Measurements from ENCODE around the gene CAMTA1.

The CAMTA1 gene

DNA sequence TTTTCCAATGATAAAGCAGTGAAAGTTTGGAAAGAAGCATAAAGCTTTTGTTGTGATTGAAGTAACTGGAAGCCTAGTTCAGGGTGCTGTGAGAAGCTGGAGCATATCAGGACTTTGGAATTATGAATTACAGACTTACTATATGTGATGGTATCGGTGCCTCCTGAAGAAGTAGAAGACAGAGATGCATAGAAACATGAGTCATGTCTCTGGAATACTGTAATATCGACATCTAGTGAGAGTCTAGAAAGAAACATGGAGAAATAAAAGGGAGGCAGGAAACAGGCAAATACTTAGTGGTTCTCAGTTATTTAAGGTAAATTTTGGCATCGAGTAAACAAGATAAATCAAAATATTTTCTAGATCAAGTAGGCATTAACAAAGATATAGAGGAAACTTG, 103.0 kb downstream of the CAMTA1 start:
- no peaks in the 10 kb centered on the region for H3K9me3 Mint-ChIP-seq
- no peak overlapping the region for H3K27ac Mint-ChIP-seq
- no peak for ATAC-seq
- no peak overlapping the region for H3K4me3 Mint-ChIP-seq
- peaks cover 5% of the 10 kb centered on the region for H3K36me3 Mint-ChIP-seq
- H3K4me1 Mint-ChIP-seq = peaks cover 11% of the 10 kb centered on the region
- H3K27me3 Mint-ChIP-seq = no peaks in the 10 kb centered on the region

DNA sequence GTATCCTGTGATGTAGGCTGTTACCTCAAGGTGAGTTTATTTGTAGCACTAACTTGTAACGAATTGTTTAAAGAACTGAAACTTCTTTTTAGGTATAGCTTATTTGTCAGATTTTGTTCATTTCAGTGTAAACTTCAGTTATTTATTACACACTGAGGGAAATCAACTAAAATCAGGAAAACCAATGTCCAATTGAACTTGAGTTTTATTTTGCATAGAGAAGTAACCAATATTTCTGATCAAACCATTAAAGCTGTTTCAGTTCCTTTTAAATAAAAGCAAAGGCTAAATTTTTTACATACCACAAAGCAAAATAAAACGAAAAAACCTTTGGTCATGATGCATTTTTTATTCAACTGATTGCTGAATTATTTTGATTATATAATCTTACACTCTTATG, 103.6 kb downstream of the CAMTA1 start:
- peaks cover 11% of the 10 kb centered on the region for H3K4me1 Mint-ChIP-seq
- H3K9me3 Mint-ChIP-seq = no peaks in the 10 kb centered on the region
- no peaks in the 10 kb centered on the region for H3K27me3 Mint-ChIP-seq
- H3K36me3 Mint-ChIP-seq = peaks cover 5% of the 10 kb centered on the region
- H3K27ac Mint-ChIP-seq = no peak overlapping the region
- H3K4me3 Mint-ChIP-seq = no peak overlapping the region
- no peak for ATAC-seq

DNA sequence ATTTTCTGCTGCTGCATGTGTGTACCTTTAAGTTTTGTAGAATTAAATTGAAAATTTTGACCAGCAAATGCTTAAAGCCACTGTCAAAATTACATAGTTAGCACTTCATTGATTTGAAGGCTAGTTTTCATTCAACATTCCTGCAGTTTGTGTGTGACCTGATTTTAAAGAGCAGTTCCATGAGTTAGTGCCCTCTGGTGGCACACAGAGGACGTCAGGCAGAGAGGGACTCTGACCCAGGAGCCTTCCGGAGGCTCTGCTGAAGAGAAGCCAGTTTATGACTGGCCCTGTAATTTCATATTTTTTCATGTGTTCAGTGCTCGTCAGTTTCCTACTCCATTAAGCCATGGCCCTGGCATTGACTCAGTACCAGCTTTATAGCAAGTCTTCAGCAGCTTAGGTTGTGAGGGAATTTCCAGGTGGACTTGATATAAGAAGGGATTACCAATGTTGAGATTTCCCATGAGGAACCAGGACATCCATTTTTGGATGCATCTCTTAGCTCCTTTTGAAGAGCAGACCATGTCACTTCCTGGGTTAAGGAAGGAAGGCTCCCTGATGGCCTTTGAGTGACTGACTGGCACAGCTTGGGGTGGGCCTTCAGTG, 104.7 kb downstream of the CAMTA1 start:
- Mint-ChIP-seq H3K27me3 (no peaks in the 10 kb centered on the region), H3K4me3 (no peak overlapping the region), H3K27ac (no peak overlapping the region), H3K4me1 (peaks cover 7% of the 10 kb centered on the region), H3K9me3 (no peaks in the 10 kb centered on the region), H3K36me3 (peaks cover 5% of the 10 kb centered on the region)
- peak; percentile 62 for ATAC-seq

DNA sequence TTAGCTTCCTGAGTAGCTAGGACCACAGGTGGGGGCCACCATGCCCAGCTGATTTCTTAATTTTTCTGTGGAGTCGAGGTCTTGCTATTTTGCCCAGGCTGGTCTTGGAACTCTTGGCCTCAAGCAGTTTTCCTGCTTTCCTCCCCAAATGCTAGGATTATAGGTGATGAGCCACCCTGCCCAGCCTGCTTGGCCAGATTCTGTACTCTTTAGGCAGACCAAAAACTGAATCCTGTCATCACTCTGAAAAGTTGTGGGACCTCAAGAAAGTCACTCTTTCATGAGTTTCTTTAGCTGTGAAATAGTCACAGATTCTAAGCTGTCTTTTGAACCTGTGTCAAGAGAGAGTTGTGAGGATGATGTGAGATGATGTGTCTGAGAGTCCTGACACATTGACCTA, 105.4 kb downstream of the CAMTA1 start:
- H3K9me3 Mint-ChIP-seq = no peaks in the 10 kb centered on the region
- H3K27ac Mint-ChIP-seq = no peak overlapping the region
- H3K36me3 Mint-ChIP-seq = peaks cover 5% of the 10 kb centered on the region
- H3K4me1 Mint-ChIP-seq = peaks cover 7% of the 10 kb centered on the region
- H3K4me3 Mint-ChIP-seq = no peak overlapping the region
- no peak for ATAC-seq
- H3K27me3 Mint-ChIP-seq = no peaks in the 10 kb centered on the region

DNA sequence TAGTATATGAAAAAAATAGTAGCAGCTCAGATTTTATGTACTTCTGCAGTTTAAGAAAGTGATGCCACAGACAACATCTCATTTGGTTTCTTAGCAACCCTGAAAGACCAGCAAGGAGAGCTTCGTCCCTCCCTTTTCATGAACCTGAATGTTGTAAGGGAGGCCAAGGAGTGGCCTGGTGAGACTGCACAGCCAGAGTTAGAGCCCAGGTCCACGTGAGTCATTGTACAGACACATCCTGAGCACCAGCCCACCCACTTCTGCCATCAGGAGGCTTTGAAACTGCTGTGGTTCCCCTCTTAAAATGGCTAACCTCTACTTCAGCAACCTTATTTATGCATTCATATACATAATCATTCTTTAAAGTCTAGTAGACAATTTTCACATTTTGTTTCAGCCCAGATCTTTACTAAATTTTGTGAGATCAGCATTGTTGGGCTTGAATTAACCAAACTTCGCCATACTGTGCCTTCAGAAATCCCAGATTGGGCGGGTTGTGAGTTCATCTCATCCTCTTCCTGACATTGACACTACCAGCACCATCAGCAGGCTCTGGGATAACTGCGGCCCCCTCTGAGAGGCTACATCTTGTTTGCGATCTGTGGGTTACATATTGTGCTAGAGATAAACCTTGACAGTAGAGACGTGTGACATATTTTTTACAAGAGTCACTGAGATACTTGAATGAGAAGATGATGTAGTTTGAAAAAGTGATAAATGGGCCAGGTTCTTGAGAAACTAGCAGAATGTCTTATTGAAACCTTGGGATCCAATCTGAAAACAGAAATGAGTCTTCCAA, 106.7 kb downstream of the CAMTA1 start:
- Mint-ChIP-seq H3K27me3 (no peaks in the 10 kb centered on the region), H3K4me3 (no peak overlapping the region), H3K4me1 (peaks cover 7% of the 10 kb centered on the region), H3K36me3 (peaks cover 5% of the 10 kb centered on the region), H3K9me3 (no peaks in the 10 kb centered on the region), H3K27ac (no peak overlapping the region)
- ATAC-seq = no peak

DNA sequence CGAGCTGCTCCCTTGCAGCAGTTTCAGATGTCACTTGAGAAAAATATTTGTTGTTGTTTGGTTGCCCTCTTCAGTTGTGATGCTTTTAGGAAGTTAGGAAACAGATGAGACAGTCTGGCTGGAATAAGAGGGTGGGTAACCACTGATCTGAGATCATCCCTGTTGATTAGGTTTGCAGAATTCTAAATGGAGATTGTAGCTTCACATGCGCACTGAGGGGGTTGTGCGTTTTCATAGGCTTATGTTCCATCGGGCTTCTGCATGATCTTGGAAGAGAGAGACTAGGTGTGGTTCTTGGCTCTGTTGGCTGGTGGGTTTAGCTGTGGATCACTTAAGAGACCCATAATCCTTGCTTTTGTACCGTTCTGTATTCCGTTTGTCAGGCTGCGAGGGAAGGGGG, 108.1 kb downstream of the CAMTA1 start:
- no peak for ATAC-seq
- Mint-ChIP-seq H3K27me3 (no peaks in the 10 kb centered on the region), H3K4me1 (peaks cover 3% of the 10 kb centered on the region), H3K27ac (no peak overlapping the region), H3K9me3 (no peaks in the 10 kb centered on the region), H3K36me3 (peaks cover 5% of the 10 kb centered on the region), H3K4me3 (no peak overlapping the region)

DNA sequence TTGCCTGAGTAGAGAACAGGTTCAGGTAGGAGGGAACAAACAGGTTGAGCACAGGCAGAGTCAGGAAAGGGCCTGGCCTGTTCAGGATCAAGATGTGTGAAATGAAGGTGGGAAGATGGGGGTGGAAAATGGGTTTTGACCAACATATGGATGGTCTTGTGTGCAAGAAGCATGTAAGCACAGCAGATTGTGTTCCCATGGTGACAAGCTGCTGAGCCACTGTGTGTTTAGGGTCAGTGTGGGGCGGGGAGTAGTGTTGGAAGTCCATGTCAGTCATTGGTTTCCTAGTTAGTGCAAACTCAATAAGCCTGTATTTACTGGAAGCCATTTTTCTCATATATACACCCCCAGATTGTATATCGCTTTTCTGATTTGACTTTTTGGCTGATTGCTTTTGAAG, 111.9 kb downstream of the CAMTA1 start:
- no peak overlapping the region for H3K4me3 Mint-ChIP-seq
- H3K27ac Mint-ChIP-seq = no peak overlapping the region
- H3K36me3 Mint-ChIP-seq = peaks cover 5% of the 10 kb centered on the region
- H3K4me1 Mint-ChIP-seq = no peaks in the 10 kb centered on the region
- H3K27me3 Mint-ChIP-seq = no peaks in the 10 kb centered on the region
- no peak for ATAC-seq
- H3K9me3 Mint-ChIP-seq = no peaks in the 10 kb centered on the region

DNA sequence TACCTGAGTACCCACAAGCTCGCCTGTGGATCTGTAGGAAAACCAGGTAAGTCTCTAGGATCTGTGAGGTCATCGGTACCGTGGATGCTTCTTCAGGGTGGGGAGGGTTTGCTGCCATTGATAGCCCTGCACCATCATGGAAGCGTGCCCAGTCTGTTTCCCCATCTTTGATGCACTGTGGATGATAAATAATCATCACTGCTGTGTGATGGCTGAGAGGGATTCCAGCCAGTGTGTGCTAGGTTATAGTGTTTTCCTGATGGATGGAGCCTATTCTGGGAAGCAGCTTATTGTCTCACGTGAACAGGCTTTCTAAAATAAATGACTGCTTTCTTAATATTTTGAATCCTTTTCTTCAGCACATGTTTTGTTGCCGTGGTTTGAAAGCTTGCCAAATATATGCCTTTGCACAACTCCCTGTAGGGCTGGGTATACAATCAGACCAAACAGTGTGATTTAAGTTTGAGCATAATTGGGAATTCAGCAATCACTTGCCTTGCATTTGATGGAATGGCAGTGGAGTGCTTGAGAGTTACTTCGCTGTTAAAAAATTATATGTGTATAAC, 113.8 kb downstream of the CAMTA1 start:
- Mint-ChIP-seq H3K36me3 (peaks cover 5% of the 10 kb centered on the region), H3K4me1 (no peaks in the 10 kb centered on the region), H3K4me3 (no peak overlapping the region), H3K27me3 (no peaks in the 10 kb centered on the region), H3K9me3 (no peaks in the 10 kb centered on the region), H3K27ac (no peak overlapping the region)
- no peak for ATAC-seq

DNA sequence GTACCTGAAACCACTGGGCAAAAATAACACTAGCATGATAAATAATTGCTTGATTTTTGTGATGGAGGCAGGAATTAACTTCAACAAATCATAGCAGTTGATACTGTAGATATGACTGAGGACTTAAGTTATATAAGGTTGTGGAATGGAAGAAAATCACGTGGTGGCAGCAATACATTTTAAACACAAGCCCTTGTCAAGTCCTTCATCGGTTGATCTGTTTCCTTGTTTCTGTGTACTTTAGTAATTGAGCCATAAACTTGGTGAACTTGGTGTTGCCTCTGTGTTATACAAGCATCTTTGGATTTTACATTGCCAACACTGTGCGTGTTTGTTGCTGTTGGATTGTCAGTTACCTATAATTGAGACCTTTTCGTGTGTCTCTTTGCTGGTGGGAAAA, 114.4 kb downstream of the CAMTA1 start:
- no peak for ATAC-seq
- H3K27ac Mint-ChIP-seq = no peak overlapping the region
- no peak overlapping the region for H3K4me3 Mint-ChIP-seq
- no peaks in the 10 kb centered on the region for H3K4me1 Mint-ChIP-seq
- H3K9me3 Mint-ChIP-seq = no peaks in the 10 kb centered on the region
- peaks cover 5% of the 10 kb centered on the region for H3K36me3 Mint-ChIP-seq
- no peaks in the 10 kb centered on the region for H3K27me3 Mint-ChIP-seq

DNA sequence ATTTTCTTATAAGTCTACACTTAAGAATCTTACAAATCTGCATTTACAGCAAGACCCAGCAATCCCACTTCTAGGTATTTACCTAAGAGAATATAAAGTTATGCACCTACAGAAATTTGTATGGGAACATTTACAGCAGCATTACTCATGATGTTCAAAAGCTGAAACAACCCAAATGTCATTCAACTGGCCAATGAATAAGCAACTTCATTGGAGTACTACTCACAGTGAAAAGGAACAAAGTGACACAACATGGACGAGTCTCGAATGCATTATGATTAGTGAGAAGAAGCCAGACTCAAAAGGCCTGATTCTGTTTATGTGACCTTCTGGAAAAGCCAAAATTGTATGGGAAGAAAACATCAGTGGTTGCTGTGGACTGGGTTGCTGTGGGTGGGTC, 116.9 kb downstream of the CAMTA1 start:
- no peaks in the 10 kb centered on the region for H3K4me1 Mint-ChIP-seq
- H3K4me3 Mint-ChIP-seq = no peak overlapping the region
- no peak overlapping the region for H3K27ac Mint-ChIP-seq
- peaks cover 5% of the 10 kb centered on the region for H3K36me3 Mint-ChIP-seq
- H3K27me3 Mint-ChIP-seq = no peaks in the 10 kb centered on the region
- ATAC-seq = no peak
- H3K9me3 Mint-ChIP-seq = no peaks in the 10 kb centered on the region

DNA sequence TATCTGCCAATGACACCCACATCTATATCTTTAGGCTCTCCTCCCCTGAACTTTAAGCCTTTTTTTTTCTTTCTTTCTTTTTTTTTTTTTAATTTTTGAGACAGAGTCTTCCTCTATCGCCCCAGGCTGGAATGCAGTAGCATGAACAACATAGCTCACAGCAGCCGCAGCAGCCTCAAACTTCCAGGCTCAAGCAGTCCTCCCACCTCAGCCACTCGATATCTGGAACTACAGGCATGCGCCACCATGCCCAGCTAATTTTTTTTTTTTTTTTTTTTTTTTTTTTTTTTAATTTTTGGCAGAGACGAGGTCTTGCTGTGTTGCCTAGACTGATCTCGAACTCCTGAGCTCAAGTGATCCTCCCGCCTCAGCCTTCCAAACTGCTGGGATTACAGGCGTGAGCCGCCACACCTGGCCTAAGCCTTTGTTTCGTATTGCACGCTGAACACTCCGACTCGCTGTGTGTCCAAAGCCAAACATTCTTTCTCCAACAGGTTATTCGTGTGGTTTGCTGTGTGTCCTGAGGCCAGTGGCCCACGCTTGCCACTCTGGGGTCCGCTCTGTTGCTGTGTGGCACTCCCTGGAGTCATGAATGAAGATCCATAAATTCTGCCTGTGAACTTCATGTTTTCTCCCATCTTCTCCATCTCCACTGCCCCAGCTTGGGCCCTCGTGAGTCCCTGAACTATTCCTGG, 119.4 kb downstream of the CAMTA1 start:
- no peak for ATAC-seq
- Mint-ChIP-seq H3K27ac (no peak overlapping the region), H3K36me3 (no peaks in the 10 kb centered on the region), H3K27me3 (peaks cover 10% of the 10 kb centered on the region), H3K9me3 (no peaks in the 10 kb centered on the region), H3K4me1 (no peaks in the 10 kb centered on the region), H3K4me3 (no peak overlapping the region)

DNA sequence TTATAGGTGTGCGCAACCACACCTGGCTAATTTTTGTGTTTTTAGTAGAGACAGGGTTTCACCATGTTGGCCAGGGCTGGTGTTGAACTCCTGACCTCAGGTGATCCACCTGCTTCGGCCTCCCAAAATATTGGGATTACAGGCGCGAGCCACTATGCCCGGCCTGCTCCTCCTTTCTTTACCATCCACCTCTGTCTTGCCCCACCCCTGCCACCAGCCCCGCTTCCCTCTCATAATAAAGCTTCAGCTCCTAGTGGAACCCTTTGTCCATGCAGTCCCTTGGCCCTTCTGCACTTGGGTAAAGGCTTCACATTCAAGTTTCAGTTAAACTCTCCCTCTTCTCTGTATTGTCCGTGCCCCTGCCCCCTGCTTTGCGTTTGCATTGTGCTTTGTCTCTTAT, 120.1 kb downstream of the CAMTA1 start:
- Mint-ChIP-seq H3K36me3 (no peaks in the 10 kb centered on the region), H3K9me3 (no peaks in the 10 kb centered on the region), H3K4me3 (no peak overlapping the region), H3K4me1 (no peaks in the 10 kb centered on the region), H3K27me3 (peaks cover 10% of the 10 kb centered on the region), H3K27ac (no peak overlapping the region)
- ATAC-seq = no peak

DNA sequence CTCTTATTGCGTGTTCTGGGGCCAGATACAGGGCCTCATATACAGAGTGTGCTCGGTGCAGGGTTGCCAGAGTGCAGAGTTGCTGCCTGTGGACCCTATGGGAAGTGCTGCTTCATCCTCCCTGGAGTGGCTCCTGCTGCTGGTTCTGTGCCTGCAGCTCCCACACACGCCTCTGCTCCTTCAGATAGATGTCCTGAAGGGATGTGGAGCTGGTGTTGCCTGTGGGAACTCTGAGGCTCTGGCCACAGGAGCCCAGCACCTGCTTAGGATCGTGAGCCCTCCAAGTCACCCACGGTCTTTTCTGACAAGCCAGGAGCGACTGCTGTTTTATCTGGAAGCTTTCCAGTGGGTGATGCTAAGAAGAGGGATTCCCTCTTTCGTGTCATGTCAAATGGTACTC, 120.5 kb downstream of the CAMTA1 start:
- no peak overlapping the region for H3K27ac Mint-ChIP-seq
- no peaks in the 10 kb centered on the region for H3K4me1 Mint-ChIP-seq
- no peak for ATAC-seq
- H3K27me3 Mint-ChIP-seq = peaks cover 10% of the 10 kb centered on the region
- H3K36me3 Mint-ChIP-seq = no peaks in the 10 kb centered on the region
- H3K4me3 Mint-ChIP-seq = no peak overlapping the region
- H3K9me3 Mint-ChIP-seq = no peaks in the 10 kb centered on the region

DNA sequence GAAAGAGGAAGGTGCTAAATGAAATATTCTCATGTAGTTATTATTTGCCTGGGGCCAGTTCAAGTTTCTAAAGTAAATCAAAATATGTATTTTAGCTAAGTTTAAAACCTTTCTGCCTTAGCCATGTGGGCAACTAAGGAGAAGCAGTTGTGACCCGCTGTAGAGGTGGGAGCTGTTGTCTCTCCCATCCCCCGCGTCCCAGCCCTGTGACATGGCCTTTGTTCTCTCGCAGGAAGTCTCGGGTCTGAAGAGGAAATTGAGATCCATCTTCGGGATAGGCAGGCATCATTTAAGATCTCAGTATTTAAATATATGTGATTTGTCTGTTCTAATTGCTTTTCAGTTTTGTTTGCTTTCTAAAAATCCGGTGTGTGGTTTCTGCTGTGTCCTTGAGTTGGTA, 121.5 kb downstream of the CAMTA1 start:
- H3K4me1 Mint-ChIP-seq = no peaks in the 10 kb centered on the region
- H3K36me3 Mint-ChIP-seq = no peaks in the 10 kb centered on the region
- no peak overlapping the region for H3K27ac Mint-ChIP-seq
- H3K27me3 Mint-ChIP-seq = peaks cover 10% of the 10 kb centered on the region
- no peak overlapping the region for H3K4me3 Mint-ChIP-seq
- no peak for ATAC-seq
- H3K9me3 Mint-ChIP-seq = no peaks in the 10 kb centered on the region

DNA sequence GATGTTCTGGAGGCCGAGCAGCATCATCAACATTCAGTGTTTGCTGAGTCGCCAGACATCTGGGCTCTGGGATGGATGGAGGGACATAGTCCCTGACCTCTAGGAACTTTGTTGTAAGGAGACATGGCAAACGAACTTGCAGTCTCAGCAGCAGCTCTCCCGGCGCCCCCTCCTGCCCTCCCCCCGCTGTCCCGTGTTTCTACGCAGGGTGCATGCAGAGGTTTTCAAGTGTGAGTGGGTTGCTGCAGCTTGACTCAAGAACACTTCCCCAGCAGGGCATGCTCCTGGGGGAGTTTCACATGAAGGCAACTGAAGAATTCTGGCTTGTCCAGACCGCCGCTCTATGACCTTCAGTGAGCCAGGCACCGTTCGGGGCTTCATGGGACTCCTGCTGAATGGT, 121.9 kb downstream of the CAMTA1 start:
- Mint-ChIP-seq H3K36me3 (no peaks in the 10 kb centered on the region), H3K9me3 (no peaks in the 10 kb centered on the region), H3K4me3 (no peak overlapping the region), H3K27ac (no peak overlapping the region), H3K27me3 (peaks cover 10% of the 10 kb centered on the region), H3K4me1 (no peaks in the 10 kb centered on the region)
- ATAC-seq = no peak
